ENCODE measurements around the gene STH.

The STH gene

DNA sequence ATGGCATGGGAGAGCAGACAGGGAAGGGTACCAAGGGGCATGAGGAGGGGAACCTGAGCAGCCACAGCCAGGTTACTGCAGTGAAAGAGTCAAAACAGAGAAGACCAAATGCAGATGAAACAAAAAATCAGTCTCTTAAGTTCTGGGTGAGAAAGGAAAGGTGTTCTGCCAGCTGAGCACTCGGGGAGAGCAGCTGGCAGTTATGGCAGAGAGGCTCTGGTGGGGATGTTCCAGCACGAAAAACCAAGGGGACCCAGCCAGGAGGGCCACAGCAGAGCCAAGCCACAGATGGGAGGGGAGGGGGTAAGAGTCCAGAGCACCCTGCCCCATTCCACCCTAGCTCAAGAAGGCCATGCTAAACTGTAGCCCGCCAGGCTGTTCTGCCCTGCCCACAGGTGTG, 31.7 kb downstream of the STH start:
- Histone ChIP-seq H3K27ac (ENCODE audit: low read depth, low read length) (no peak overlapping the region), H3K36me3 (ENCODE audit: control insufficient read depth, low read length) (peaks cover 74% of the 10 kb centered on the region), H3K27me3 (ENCODE audit: control insufficient read depth, low read length) (no peaks in the 10 kb centered on the region)

DNA sequence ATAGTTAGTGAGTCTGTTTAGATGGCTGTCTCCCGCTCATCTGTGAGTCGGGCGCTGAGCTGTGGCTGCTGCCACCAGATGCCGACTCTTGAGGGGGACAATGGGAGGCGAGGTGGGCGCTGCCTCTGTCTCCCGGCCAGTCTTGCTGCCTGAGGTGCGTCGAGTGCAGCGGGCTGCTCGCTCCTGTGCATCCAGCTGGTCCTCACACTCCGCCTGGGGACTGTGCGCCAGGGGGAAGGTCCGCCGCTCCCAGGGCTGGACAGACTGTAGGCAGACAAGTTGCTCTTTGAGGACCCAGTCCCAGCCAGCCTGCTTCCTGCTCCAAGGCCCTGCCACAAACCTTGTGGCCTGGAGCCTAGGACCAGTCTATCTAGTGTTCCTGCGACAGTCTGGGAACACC, 32.4 kb downstream of the STH start:
- Histone ChIP-seq H3K4me3 (ENCODE audit: low read length) (no peak overlapping the region), H3K36me3 (ENCODE audit: control insufficient read depth, low read length) (peaks cover 81% of the 10 kb centered on the region)

More for the DNA sequence above, 31.7 kb downstream of the STH start:
- Histone ChIP-seq H3F3A (ENCODE audit: control insufficient read depth, insufficient read depth) (no peaks in the 10 kb centered on the region), H3K4me2 (ENCODE audit: low read length) (no peak overlapping the region), H4K20me1 (ENCODE audit: control insufficient read depth, insufficient read depth, low read depth, low read length) (no peaks in the 10 kb centered on the region), H3K79me2 (ENCODE audit: control insufficient read depth, low read length) (no peaks in the 10 kb centered on the region), H3K4me1 (ENCODE audit: control insufficient read depth, low read length) (peaks cover 14% of the 10 kb centered on the region; the same call in 1 of the 2 replicates), H3K9me3 (ENCODE audit: control insufficient read depth, insufficient read depth, low read length) (no peaks in the 10 kb centered on the region), H3K4me3 (ENCODE audit: low read length) (no peak overlapping the region), H3K9me2 (replicated peaks; ENCODE audit: control insufficient read depth, low read length) (no peaks in the 10 kb centered on the region)
- TF ChIP-seq, protein P1, sequence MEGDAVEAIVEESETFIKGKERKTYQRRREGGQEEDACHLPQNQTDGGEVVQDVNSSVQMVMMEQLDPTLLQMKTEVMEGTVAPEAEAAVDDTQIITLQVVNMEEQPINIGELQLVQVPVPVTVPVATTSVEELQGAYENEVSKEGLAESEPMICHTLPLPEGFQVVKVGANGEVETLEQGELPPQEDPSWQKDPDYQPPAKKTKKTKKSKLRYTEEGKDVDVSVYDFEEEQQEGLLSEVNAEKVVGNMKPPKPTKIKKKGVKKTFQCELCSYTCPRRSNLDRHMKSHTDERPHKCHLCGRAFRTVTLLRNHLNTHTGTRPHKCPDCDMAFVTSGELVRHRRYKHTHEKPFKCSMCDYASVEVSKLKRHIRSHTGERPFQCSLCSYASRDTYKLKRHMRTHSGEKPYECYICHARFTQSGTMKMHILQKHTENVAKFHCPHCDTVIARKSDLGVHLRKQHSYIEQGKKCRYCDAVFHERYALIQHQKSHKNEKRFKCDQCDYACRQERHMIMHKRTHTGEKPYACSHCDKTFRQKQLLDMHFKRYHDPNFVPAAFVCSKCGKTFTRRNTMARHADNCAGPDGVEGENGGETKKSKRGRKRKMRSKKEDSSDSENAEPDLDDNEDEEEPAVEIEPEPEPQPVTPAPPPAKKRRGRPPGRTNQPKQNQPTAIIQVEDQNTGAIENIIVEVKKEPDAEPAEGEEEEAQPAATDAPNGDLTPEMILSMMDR (IDR thresholded peaks at IDR 0.05; ENCODE audit: low read depth, low read length, poor library complexity, severe bottlenecking): no peak
- no peak for TF ChIP-seq EZH2phosphoT487 (IDR thresholded peaks at IDR 0.05; ENCODE audit: borderline replicate concordance, low read length)

DNA sequence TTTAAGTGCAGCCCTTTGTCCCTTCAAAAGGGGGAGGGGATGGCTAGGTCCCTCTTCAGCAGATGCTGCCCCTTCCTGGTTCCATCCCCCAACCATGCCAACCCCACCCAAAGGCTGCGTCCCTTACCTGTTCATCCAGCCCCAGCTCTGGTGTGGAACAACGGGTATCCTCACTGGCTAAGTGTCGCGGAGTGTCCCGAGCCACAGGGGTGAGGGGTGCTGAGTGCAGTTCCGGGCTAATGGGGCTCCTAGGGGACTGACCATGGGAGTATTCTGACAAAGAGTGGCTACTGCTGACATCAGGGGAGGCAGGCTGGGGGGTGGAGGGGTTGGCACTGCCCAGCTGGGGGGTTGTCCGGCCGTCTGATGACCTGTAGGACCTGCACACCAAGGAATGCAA, 32.9 kb downstream of the STH start:
- Histone ChIP-seq H4K20me1 (ENCODE audit: control insufficient read depth, insufficient read depth, low read depth, low read length) (no peaks in the 10 kb centered on the region), H3K4me3 (ENCODE audit: low read length) (no peak overlapping the region), H3K79me2 (ENCODE audit: control insufficient read depth, low read length) (no peaks in the 10 kb centered on the region), H3F3A (ENCODE audit: control insufficient read depth, insufficient read depth) (no peaks in the 10 kb centered on the region), H3K9me3 (ENCODE audit: control insufficient read depth, insufficient read depth, low read length) (no peaks in the 10 kb centered on the region), H3K27me3 (ENCODE audit: control insufficient read depth, low read length) (no peaks in the 10 kb centered on the region), H3K36me3 (ENCODE audit: control insufficient read depth, low read length) (peaks cover 85% of the 10 kb centered on the region), H3K9me2 (replicated peaks; ENCODE audit: control insufficient read depth, low read length) (no peaks in the 10 kb centered on the region), H3K27ac (ENCODE audit: low read depth, low read length) (no peak overlapping the region), H3K4me1 (ENCODE audit: control insufficient read depth, low read length) (peaks cover 4% of the 10 kb centered on the region; the same call in 1 of the 2 replicates), H3K4me2 (ENCODE audit: low read length) (no peak overlapping the region)
- TF ChIP-seq, protein P1 (IDR thresholded peaks at IDR 0.05; ENCODE audit: low read depth, low read length, poor library complexity, severe bottlenecking): no peak
- no peak for TF ChIP-seq EZH2phosphoT487 (IDR thresholded peaks at IDR 0.05; ENCODE audit: borderline replicate concordance, low read length)

More for the DNA sequence above, 32.4 kb downstream of the STH start:
- Histone ChIP-seq H3K4me2 (ENCODE audit: low read length) (no peak overlapping the region), H3K9me2 (replicated peaks; ENCODE audit: control insufficient read depth, low read length) (no peaks in the 10 kb centered on the region), H4K20me1 (ENCODE audit: control insufficient read depth, insufficient read depth, low read depth, low read length) (no peaks in the 10 kb centered on the region), H3K27ac (ENCODE audit: low read depth, low read length) (no peak overlapping the region), H3K79me2 (ENCODE audit: control insufficient read depth, low read length) (no peaks in the 10 kb centered on the region), H3K27me3 (ENCODE audit: control insufficient read depth, low read length) (no peaks in the 10 kb centered on the region), H3K9me3 (ENCODE audit: control insufficient read depth, insufficient read depth, low read length) (no peaks in the 10 kb centered on the region), H3F3A (ENCODE audit: control insufficient read depth, insufficient read depth) (no peaks in the 10 kb centered on the region), H3K4me1 (ENCODE audit: control insufficient read depth, low read length) (peaks cover 8% of the 10 kb centered on the region; the same call in 1 of the 2 replicates)
- TF ChIP-seq EZH2phosphoT487 (IDR thresholded peaks at IDR 0.05; ENCODE audit: borderline replicate concordance, low read length): no peak
- TF ChIP-seq, protein P1 (IDR thresholded peaks at IDR 0.05; ENCODE audit: low read depth, low read length, poor library complexity, severe bottlenecking): no peak
